ENCODE data around the gene CBX4. TPM values are rescaled to one million over a fixed set of nuclear protein-coding genes. Genes with fewer than 3 reads are reported as not detected.

CBX4 gene
- total RNA-seq, 1 donor from 2014 or later, result 2.7 TPM

DNA sequence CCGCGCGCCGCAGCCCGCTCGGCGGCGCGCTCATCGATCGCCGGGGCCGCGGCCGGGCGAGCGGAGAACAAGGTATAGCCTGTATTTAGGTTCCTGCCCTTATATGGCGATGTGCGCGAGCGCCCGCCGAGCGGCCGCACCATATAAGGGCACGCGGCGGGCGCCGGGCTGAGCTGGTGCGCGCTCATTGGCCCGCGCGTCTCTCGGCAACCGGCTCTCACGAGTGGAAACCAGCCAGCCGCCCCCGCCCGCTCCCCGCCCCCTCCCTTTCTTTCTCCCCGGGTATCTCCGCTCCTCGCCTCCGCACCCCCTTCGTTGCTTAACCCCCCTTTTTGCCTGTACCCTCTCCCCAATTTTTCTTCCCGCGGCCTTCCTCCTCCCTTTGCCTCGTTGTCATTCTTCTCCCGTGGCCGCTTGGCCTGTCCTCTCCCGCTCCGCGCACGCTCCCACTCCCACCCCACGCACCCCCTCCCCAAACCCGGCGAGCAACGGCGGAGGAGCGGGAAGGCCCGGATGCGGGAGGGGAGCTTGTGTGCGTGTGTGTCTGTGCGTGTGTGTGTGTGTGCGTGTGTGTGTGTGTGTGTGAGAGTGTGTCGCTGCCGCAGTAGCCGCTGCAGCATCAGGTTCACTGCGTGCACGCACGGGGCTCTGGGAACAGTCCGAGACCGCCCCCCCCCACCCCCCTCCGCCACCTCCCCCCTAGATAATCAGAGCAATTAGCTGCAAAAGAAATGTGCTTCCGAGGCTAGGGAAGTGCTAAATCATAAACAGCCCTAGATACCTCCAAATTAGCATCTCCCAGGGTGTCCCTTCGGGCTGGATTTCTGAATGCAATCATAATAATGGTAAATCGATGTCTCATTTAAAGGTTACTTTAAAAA, 28.9 kb downstream of the CBX4 start:
- H3K27ac Mint-ChIP-seq, result peak overlapping the region; percentile 88
- H3F3A ChIP-seq (ENCODE audit: low read depth), result peaks cover 59% of the 10 kb centered on the region
- H3K27ac ChIP-seq, result no peak overlapping the region

DNA sequence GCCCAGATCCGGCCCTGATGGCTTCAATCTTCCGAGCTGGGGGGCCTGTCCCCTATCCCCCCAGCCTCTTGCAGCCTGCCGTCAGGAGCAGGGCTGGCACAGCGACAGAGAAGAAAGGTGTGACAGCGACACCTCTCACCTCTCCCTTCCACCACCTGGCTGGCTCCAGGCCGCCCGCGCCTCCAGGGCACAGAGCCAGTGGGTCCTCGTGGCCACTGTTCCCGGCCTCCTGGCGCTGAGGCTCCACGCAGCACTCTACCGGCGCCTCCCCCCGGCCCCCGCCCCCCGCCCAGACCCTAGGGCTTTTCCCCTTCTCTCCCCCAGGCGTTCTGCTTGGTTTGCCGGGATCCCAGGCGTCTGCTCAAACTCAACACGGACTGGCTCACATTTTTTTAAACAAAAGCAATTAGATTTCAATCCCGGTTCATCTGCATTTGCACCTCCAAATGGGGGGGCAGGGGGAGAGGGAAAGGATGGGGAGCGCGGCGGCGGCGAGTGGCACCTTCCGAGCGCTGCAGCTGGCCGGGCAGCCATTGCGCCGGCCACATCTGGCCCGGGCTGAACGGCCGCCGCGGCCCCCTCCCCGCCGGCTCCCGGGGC, 29.6 kb downstream of the CBX4 start:
- peaks cover 48% of the 10 kb centered on the region for H4K20me1 ChIP-seq (ENCODE audit: low read depth)
- no peak overlapping the region for H2AFZ ChIP-seq (replicated peaks)
- H3K79me2 ChIP-seq (ENCODE audit: low read depth), result no peaks in the 10 kb centered on the region
- peak; percentile 26 for DNase-seq (ENCODE audit: low spot score)
- peaks cover 68% of the 10 kb centered on the region for H3K27me3 Mint-ChIP-seq (ENCODE audit: insufficient read depth, low read depth)
- peaks cover 55% of the 10 kb centered on the region for H3K4me1 ChIP-seq
- no peak overlapping the region for H3K9ac ChIP-seq
- H3K9me3 ChIP-seq (ENCODE audit: low read depth), result no peaks in the 10 kb centered on the region
- no peaks in the 10 kb centered on the region for H3K36me3 ChIP-seq
- H3K36me3 Mint-ChIP-seq, result no peaks in the 10 kb centered on the region
- H3K4me3 Mint-ChIP-seq, result peak overlapping the region; percentile 83
- H3K4me1 Mint-ChIP-seq, result peaks cover 45% of the 10 kb centered on the region
- H3K9me3 Mint-ChIP-seq, result no peaks in the 10 kb centered on the region
- peak overlapping the region; percentile 92 for H3K4me2 ChIP-seq
- peaks cover 66% of the 10 kb centered on the region for H3F3A ChIP-seq (ENCODE audit: low read depth)
- peaks cover 97% of the 10 kb centered on the region for H3K27me3 ChIP-seq
- H3K27ac ChIP-seq, result no peak overlapping the region
- peak overlapping the region; percentile 98 for H3K27ac Mint-ChIP-seq
- peak overlapping the region; percentile 45 for H3K4me3 ChIP-seq
- TF ChIP-seq EZH2 (IDR thresholded peaks at IDR 0.05) (no peak), EZH2phosphoT487 (IDR thresholded peaks at IDR 0.05) (peak; percentile 53)

More for the DNA sequence above, 28.9 kb downstream of the CBX4 start:
- H3K4me2 ChIP-seq, result peak overlapping the region; percentile 77
- H4K20me1 ChIP-seq (ENCODE audit: low read depth), result peaks cover 41% of the 10 kb centered on the region
- peaks cover 50% of the 10 kb centered on the region for H3K4me1 ChIP-seq
- Mint-ChIP-seq H3K9me3 (no peaks in the 10 kb centered on the region), H3K27me3 (ENCODE audit: insufficient read depth, low read depth) (peaks cover 61% of the 10 kb centered on the region), H3K4me3 (peak overlapping the region; percentile 81), H3K4me1 (peaks cover 39% of the 10 kb centered on the region), H3K36me3 (no peaks in the 10 kb centered on the region)
- peak overlapping the region; percentile 45 for H3K4me3 ChIP-seq
- H3K36me3 ChIP-seq, result no peaks in the 10 kb centered on the region
- no peaks in the 10 kb centered on the region for H3K79me2 ChIP-seq (ENCODE audit: low read depth)
- H3K9ac ChIP-seq, result no peak overlapping the region
- H2AFZ ChIP-seq (replicated peaks), result no peak overlapping the region
- TF ChIP-seq EZH2 (IDR thresholded peaks at IDR 0.05) (no peak), EZH2phosphoT487 (IDR thresholded peaks at IDR 0.05) (no peak)
- TF ChIP-seq, protein P1, sequence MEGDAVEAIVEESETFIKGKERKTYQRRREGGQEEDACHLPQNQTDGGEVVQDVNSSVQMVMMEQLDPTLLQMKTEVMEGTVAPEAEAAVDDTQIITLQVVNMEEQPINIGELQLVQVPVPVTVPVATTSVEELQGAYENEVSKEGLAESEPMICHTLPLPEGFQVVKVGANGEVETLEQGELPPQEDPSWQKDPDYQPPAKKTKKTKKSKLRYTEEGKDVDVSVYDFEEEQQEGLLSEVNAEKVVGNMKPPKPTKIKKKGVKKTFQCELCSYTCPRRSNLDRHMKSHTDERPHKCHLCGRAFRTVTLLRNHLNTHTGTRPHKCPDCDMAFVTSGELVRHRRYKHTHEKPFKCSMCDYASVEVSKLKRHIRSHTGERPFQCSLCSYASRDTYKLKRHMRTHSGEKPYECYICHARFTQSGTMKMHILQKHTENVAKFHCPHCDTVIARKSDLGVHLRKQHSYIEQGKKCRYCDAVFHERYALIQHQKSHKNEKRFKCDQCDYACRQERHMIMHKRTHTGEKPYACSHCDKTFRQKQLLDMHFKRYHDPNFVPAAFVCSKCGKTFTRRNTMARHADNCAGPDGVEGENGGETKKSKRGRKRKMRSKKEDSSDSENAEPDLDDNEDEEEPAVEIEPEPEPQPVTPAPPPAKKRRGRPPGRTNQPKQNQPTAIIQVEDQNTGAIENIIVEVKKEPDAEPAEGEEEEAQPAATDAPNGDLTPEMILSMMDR (IDR thresholded peaks at IDR 0.05), result no peak
- no peaks in the 10 kb centered on the region for H3K9me3 ChIP-seq (ENCODE audit: low read depth)
- peaks cover 97% of the 10 kb centered on the region for H3K27me3 ChIP-seq
- DNase-seq (ENCODE audit: low spot score), result peak; percentile 97

DNA sequence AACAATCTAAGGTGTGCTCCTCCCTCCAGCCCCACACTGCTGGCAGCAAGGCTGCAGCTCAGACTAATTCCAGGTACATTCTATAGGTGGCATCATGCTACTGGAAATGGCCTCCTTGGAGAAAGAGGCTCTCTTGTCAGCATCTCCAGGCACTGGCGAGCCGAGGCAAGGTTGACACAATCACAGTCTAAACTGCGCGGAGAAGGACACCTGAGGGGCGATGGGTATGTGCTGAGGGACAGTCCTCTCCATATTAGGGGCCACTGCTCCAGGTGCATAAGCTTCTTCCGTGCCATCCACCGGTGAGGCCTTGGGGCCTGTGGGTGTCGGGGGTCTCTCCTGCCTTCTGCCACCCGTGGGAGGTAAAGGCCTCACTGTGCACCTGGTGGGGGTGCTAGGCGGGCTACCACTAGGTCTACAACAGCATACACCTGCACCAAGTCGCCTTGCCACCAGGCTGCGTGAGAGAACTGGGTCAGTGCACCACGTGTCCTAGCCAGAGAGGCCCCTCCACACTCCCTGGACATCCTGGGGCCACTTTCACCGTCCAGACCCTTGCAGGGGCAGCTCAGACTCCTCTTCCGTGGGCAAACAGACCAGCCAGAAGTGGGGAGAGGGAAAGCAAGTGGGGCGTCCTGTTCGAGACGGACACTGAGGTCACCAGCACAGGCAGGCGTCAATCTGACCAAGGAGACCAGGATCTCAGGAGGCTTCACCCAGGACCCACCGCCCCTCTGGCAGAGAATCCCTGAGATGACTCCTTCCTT, 30.3 kb downstream of the CBX4 start:
- Histone ChIP-seq H4K20me1 (ENCODE audit: low read depth) (peaks cover 52% of the 10 kb centered on the region), H2AFZ (replicated peaks) (no peak overlapping the region), H3K27ac (no peak overlapping the region), H3K27me3 (peaks cover 97% of the 10 kb centered on the region), H3K4me2 (peak overlapping the region; percentile 92), H3F3A (ENCODE audit: low read depth) (peaks cover 66% of the 10 kb centered on the region), H3K79me2 (ENCODE audit: low read depth) (no peaks in the 10 kb centered on the region), H3K4me3 (peak overlapping the region; percentile 45), H3K9ac (no peak overlapping the region), H3K36me3 (no peaks in the 10 kb centered on the region), H3K4me1 (peaks cover 57% of the 10 kb centered on the region), H3K9me3 (ENCODE audit: low read depth) (no peaks in the 10 kb centered on the region)
- H3K27me3 Mint-ChIP-seq (ENCODE audit: insufficient read depth, low read depth), result peaks cover 67% of the 10 kb centered on the region
- peak; percentile 64 for DNase-seq (ENCODE audit: low spot score)
- no peaks in the 10 kb centered on the region for H3K36me3 Mint-ChIP-seq
- no peak for TF ChIP-seq EZH2 (IDR thresholded peaks at IDR 0.05)
- TF ChIP-seq EZH2phosphoT487 (IDR thresholded peaks at IDR 0.05), result peak; percentile 46
- TF ChIP-seq, protein P1 (IDR thresholded peaks at IDR 0.05), result peak; percentile 52
- peak overlapping the region; percentile 79 for H3K4me3 Mint-ChIP-seq
- peak overlapping the region; percentile 96 for H3K27ac Mint-ChIP-seq
- H3K9me3 Mint-ChIP-seq, result no peaks in the 10 kb centered on the region
- H3K4me1 Mint-ChIP-seq, result peaks cover 43% of the 10 kb centered on the region
